CD4-positive, alpha-beta T cell treated with Interleukin-17A for 1 hour (primary cell): Measurements from ENCODE around the gene DIS3L2.

Source experiments
- DNase-seq: peaks from one replicate; pipeline ENCODE4 v3.0.0-alpha.2; 2020

Gene DIS3L2

DNA sequence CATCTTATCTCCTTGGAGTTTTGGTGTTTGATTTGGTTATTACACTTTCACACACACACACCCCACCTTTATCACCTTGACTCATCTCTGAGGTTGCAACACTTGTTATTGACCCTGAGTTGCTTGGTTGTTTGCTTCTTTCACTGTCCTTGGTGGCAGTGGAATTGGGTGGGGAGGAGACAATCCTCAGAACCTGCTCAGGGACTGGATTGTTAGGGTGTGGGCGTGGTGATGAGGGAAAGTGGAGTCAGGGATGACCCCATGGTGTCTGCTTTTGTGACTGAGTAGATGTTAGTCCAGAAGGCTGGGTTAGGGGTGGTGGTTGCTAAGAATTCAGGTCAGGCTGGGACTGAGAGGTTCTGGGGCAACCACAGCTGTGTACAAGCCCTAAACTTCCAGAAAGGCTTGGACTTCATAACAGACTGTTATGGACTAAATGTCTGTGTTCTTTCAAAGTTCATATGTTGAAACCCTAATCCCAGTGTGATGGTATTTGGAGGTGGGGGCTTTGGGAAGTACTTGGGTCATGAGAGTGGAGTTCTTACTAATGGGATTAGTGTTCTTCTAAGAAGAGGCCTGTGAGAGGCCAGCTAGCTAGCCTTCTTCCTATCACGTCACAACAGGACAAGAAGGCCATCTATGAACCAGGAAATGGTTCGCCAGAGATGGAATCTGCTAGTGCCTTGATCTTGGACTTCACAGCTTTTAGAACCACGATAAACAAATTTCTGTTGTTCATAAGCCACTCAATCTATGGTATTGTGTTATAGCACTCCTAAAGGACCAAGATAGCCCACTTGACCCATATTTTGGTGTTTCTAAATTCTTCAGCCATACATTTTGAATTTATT is 3.4 kb upstream of the DIS3L2 start:
- DNase-seq = no peak

GRCh38 chr2:231960810-231961348 is 634 bp upstream of the DIS3L2 start:
- DNase-seq = no peak

DNA sequence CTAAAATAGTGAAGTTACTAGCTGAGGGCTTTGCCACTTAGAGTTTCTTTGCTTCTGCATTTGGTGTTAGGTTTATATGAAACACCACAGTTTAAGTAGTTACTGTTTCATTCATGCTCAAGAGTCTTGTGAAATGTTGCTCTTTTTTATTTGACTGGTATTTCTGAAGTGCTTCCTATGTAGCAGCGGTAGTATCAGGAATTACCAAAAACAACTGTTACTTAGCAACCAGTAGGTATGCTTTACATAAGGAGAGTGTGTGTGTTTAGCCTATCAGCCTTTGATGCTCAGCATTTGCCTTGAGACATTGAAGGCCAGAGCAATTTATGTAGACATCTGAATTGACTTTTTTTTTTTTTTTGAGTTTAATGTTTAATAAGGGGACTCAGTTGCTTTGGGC is 3.6 kb downstream of the DIS3L2 start:
- DNase-seq = no peak

DNA sequence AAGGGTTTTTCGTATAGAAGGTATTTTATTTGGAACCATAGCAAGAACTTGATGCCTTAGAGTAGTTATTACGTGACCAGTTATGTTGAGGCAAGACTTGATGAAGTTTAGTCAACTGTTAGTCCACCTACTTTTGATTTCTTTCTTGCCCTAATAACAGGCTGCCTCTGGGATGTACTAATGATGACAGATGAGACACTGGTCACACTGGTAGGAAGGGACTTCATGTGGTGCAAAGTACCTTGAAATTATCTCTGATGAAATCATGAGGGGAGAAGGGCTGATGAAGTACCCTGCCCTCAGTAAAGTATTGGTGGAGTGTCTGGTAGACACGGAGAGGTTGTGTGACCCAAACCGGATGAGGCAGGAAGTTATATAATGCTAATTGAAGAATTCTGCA is 5.4 kb downstream of the DIS3L2 start:
- no peak for DNase-seq

DNA sequence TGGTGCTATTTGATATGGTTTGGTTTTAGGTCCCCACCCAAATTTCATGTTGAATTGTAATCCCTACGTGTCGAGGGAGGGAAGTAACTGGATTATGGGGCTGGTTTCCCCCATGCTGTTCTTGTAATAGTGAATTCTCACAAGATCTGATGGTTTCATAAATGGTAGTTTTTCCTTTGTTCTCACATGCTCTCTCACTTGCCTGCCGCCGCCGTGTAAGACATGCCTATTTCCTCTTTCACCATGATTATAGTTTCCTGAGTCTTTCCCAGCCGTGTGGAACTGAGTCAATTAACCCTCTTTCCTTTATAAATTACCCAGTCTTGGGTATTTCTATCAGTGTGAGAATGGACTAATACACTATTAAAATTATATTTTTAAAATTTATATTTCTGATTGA is 7.3 kb downstream of the DIS3L2 start:
- no peak for DNase-seq

DNA sequence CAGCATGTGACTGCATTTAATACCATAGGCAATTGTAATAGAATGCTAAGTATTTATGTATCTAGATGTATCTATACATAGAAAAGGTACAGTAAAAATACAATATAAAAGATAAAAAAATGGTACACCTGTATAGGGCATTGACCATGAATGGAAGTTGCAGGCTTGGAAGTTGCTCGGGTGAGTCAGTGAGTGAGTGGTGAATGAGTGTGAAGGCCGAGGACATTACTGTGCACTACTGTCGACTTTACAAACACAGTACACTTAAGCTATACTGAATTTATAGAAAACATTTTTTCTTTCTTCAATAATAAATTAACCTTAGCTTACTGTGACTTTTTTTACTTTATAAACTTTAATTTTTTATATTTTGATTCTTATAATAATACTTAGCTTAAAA is 8.9 kb downstream of the DIS3L2 start:
- DNase-seq = no peak

GRCh38 chr2:231975001-231975400 is 13.5 kb downstream of the DIS3L2 start:
- DNase-seq = no peak

DNA sequence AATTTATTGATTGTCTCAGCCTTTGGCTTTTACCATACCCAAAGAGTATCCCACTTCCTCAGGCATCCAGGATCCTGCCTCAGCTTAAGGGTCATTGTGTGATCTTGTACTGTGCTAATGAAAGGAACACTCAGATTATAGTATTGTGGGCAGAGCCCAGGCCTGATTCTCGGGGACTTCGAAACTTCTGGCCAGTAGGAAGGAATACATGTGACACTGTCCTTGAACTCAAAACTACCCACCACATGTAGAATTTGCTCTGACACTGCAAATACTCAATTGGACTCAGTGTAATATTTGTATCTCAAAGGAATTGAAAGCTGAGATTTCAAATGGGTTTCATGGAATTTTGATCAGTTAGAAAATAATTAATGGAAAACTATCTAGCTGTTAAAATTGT is 15.9 kb downstream of the DIS3L2 start:
- no peak for DNase-seq

DNA sequence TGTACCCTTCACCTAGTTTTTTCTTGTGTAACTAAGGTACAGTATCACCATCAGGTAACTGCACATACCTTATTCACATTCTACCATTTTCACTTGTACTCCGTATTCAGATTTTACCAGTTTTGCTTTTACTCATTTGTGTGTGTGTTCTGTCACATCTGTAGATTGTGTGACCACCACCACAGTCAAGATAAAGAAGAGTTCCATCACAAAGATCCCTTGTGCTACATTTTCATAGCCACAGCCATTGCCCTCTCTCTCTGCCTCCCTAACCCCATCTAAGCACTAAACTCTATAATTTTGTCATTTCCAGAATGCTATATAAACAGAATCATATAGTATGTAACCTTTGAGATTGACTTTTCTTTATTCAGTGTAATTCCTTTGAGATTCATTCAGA is 23.5 kb downstream of the DIS3L2 start:
- no peak for DNase-seq

DNA sequence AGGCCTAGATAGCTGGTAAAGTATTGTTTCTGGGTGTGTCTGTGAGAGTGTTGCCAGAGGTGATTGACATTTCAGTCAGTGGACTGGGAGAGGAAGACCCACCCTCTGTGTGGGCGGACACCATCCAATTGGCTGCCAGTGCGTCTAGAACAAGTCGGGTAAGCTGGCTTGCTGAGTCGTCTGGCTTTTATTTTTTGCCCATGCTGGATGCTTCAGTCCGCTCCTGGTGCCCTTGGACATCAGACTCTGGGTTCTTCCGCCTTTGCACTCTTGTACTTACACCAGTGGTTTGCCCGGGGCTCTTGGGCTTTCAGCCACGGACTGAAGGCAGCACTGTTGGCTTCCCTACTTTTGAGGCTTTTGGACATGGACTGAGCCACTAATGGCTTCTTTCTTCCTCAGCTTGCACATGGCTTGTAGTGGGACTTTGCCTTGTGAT is 24.3 kb downstream of the DIS3L2 start:
- DNase-seq = no peak

- no peak for DNase-seq
Observed at GRCh38 chr2:231987124-231987727, 25.7 kb downstream of the DIS3L2 start.

GRCh38 chr2:231988179-231988866 is 26.8 kb downstream of the DIS3L2 start:
- DNase-seq = no peak

DNA sequence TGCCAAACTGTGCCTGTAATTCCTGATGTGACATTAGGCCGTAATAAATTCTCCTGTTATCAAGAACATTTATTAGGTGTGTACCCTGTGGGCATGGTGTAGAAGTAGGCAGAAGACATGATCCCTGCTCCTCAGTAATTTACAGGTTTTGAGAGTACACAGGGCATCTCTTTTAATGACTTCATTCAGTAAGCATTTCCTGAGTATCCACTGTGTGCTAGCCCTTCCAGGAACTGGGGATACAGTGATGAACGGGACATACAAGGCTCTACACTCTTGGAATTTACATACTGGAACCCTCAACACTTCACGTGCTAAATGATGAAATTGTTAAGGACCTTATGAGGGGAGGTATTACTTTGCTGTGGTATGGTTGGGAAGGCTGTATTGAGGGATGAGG is 30.2 kb downstream of the DIS3L2 start:
- no peak for DNase-seq

DNA sequence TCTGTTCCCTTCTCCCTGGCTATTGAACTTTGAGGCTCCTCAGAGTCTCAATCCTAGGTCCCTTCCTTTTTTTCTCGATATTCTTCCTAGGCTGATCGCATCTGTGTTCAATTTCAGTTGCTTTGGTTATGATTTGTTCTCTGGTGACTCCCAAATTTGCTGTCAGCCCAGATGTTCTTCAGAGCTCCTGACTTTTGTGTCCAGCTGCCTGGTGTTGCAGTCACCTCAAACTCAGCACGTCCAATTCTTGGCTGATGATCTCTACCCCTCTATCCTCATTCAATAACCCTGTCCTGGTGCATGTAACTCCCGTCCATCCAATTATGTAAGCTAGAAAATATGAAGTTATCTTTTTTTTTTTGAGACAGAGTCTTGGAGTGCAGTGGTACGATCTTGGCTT is 31.4 kb downstream of the DIS3L2 start:
- no peak for DNase-seq

GRCh38 chr2:231996797-231997540 is 35.5 kb downstream of the DIS3L2 start:
- DNase-seq = no peak

DNA sequence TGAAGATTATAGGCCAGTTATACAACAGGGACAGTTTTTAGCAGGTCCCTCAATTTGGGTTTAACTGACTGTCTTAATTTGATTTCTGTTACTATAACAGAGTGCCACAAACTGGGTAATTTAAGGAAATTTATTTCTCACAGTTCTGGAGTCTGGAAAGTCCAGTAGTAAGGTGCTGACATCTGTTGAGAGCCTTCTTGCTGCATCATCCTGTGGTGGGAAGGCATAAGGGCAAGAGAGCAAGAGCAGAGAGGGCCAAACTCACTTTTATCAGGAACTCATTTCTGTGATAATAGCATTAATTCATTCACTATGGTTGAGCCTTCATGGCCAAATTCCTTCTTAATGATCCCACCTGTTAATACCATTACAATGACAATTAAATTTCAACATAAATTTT is 36.5 kb downstream of the DIS3L2 start:
- DNase-seq = no peak

DNA sequence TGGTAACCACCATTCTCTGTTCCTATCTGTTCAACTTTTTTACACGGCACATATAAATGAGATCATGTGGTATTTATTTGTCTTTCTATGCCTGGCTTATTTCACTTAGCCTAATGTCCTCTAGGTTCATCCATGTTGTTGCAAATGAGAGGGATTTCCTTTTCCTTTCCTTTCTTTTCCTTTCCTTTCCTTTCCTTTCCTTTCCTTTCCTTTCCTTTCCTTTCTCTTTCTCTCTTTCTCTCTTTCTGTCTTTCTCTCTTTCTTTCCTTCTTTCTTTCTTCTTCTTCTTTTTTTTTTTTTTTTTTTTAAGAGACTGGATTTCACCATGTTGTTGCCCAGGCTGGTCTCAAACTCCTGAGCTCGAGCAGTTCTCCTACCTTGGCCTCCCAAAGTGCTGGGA is 38.9 kb downstream of the DIS3L2 start:
- DNase-seq = no peak

DNA sequence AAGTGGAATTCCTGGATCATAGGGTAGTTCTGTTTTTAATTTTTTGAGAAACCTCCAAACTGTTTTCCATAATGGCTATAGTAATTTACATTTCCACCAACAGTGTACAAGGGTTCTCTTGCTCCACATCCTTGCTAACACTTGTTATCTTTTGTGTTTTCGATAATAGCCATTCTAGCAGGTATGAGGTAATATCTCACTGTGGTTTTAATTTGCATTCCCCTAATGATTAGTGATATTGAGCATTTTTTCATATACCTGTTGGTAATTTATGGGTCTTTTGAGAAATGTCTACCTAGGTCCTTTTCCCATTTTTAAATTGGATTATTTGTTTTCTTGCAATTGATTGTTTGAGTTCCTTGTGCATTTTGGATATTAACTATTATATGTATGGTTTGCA is 39.6 kb downstream of the DIS3L2 start:
- DNase-seq = no peak

- no peak for DNase-seq
Observed at GRCh38 chr2:232006253-232006652, 44.7 kb downstream of the DIS3L2 start.

- no peak for DNase-seq
Observed at GRCh38 chr2:232008907-232009638, 47.6 kb downstream of the DIS3L2 start.

GRCh38 chr2:232009639-232010274 is 48.2 kb downstream of the DIS3L2 start:
- no peak for DNase-seq
